Measurements from ENCODE around the gene CUTA. TPM values are rescaled to one million over a fixed set of nuclear protein-coding genes. Genes with fewer than 3 reads are reported as not detected.
A peak's percentile ranks its signal among the peaks of the same experiment; 100 is the strongest.

Gene CUTA
- total and polyA plus RNA-seq, 2 of the 13 experiments (the other 11 are each of a cell fraction or from before 2014, with no cell fraction given): 170 to 180 TPM

DNA sequence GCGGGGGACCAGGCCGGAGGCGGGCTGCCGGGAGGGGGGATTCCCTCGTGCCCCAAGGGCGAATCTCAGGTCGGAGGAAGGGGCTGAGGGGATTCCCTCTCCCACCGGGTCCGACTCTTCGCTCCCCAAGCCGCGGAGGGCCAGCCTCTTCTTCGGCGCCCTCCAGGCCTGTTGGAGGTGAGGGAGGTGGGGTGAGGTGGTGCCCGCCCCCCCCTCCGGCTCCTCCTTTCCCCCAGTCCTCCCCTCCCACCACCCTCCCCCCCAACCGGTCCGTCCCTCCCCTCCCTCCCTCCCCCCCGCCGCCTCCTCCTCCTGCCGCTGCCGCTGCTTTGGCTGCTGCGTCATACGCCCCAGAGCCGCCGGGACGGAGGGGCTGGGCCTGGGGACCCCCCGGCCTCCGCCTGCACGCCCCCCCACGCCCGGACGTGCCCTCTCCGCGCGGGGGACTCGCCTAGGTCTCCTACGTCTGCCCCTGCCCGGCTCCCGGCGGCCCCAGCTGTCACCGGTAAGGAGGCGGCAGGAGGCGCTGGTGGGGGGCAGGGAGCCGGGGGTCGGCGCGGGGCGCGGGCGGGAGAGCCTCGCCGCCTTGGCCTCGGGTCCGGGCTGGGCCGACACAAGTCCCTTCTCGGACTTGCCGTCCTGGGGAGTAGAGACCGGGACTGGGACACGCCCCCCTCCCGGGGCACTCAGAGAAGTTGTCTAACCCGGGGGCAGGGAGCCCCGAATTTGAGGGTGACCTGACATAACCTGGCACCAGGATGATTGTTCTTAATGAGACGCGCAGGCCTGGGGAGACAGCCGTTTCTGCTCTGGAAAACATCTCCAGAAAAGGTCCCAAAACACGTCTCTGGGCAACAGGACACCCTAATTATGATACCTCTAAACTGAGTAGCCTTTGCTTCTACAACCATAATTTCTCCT is 6.9 kb downstream of the CUTA start, which contains the start of gene PHF1 (continued):
- TF ChIP-seq MLX (CRISPR knock-in tag; IDR thresholded peaks at IDR 0.05) (no peak), ZBTB10 (CRISPR knock-in tag; IDR thresholded peaks at IDR 0.05; ENCODE audit: borderline replicate concordance) (no peak), GATA4 (IDR thresholded peaks at IDR 0.05; ENCODE audit: borderline replicate concordance, low read depth) (0 out of 2 replicates have a peak, but pooled peaks have one; percentile 5), SYNCRIP (IDR thresholded peaks at IDR 0.05; ENCODE audit: insufficient read depth, low read depth, low read length) (no peak), SNRNP70 (IDR thresholded peaks at IDR 0.05; ENCODE audit: low read depth, low read length) (no peak), GRHL1 (CRISPR knock-in tag; conservative IDR thresholded peaks at IDR 0.05) (no peak), CHD2 (IDR thresholded peaks at IDR 0.05; ENCODE audit: low read depth, low read length) (no peak), ZNF225 (CRISPR knock-in tag; IDR thresholded peaks at IDR 0.05) (no peak), TBP (CRISPR knock-in tag; IDR thresholded peaks at IDR 0.05) (no peak), ZNF792 (CRISPR knock-in tag; IDR thresholded peaks at IDR 0.05) (no peak; the same call in 1 of the 2 replicates), FOXO4 (CRISPR knock-in tag; conservative IDR thresholded peaks at IDR 0.05) (no peak), ATAD3A (CRISPR knock-in tag; IDR thresholded peaks at IDR 0.05) (no peak), ZNF350 (CRISPR knock-in tag; IDR thresholded peaks at IDR 0.05; ENCODE audit: borderline replicate concordance, low read depth) (no peak), SKI (IDR thresholded peaks at IDR 0.05; ENCODE audit: partially characterized antibody) (peak; percentile 13)
- TF ChIP-seq, protein P1, sequence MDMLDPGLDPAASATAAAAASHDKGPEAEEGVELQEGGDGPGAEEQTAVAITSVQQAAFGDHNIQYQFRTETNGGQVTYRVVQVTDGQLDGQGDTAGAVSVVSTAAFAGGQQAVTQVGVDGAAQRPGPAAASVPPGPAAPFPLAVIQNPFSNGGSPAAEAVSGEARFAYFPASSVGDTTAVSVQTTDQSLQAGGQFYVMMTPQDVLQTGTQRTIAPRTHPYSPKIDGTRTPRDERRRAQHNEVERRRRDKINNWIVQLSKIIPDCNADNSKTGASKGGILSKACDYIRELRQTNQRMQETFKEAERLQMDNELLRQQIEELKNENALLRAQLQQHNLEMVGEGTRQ (IDR thresholded peaks at IDR 0.05; ENCODE audit: low read depth, low read length): no peak
- TF ChIP-seq, protein P1 (CRISPR knock-in tag; IDR thresholded peaks at IDR 0.05; ENCODE audit: borderline replicate concordance): no peak
- TF ChIP-seq, protein P2, sequence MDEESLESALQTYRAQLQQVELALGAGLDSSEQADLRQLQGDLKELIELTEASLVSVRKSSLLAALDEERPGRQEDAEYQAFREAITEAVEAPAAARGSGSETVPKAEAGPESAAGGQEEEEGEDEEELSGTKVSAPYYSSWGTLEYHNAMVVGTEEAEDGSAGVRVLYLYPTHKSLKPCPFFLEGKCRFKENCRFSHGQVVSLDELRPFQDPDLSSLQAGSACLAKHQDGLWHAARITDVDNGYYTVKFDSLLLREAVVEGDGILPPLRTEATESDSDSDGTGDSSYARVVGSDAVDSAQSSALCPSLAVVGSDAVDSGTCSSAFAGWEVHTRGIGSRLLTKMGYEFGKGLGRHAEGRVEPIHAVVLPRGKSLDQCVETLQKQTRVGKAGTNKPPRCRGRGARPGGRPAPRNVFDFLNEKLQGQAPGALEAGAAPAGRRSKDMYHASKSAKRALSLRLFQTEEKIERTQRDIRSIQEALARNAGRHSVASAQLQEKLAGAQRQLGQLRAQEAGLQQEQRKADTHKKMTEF (CRISPR knock-in tag; IDR thresholded peaks at IDR 0.05): peak; percentile 22; the same call in 1 of the 2 replicates

All from HepG2 (cell line).